HG03095 (cell line): Measurements from ENCODE around the gene CEP89.
"Not testable (repeated sequence)": the region's sequence is repeated elsewhere in the genome, so short reads cannot be mapped to it uniquely, and the experiment has no call there.

Source experiments
- ATAC-seq: cut with Tn5 transposase; IDR thresholded peaks from one replicate; pipeline ENCODE4 v1.9.1; 2021; ENCODE audit warnings: moderate library complexity; ENCODE audit not compliant: unreplicated experiment

The CEP89 gene

DNA sequence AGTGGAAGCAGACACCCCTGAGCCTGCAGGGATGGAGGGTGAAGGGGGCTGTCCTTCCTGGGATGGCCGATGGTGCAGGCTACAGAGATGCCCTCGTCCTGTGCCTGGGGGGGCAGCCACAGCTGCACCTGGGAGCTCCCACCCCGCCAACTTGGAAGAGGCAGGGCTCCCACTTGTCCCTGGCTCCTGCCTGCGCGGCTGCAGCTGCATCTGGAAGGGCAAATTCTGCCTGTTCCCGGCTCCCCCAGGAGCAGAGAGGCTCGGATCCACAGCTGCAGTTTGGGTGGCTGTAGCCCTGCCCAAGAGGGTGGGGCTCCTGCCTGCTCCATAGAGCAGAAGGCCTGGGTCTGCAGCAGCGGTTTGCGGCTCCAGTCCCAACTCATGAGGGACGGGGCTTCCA is 2.2 kb downstream of the CEP89 start:
- no peak for ATAC-seq

DNA sequence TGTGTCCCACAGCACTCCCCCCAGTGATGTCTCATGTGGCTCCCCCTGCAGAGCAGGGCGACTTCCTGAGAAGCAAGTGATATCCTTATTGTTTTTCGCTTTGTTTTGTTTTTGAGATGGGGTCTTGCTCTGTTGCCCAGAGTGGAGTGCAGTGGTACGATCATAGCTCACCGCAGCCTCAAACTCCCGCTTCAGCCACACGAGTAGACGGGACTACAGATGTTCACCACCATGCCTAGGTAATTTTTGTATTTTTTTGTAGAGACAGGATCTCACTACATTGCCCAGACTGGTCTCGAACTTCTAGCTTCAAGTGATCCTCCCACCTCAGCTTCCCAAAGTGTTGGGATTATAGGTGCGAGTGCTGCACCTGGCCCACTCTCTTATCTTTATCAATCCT is 5.0 kb downstream of the CEP89 start:
- no peak for ATAC-seq

DNA sequence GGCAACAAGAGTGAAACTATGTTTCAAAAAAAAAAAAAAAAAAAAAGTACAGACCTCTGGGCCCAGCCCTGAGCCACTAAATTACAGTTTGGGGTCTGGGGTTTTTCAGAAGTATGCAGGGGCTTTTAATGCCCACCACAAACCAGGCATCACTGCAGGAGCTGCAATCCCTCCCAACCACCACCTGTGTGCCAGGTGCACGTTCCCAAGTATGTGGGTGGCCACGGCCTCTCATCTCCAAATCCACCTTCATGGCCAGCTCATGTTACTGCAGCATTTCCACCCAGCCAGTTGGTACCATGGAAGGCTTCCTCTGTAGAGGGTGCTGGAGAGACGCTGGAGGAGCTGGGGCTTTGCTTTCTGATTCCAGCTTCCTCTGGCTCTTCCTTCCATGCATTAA is 26.5 kb downstream of the CEP89 start:
- no peak for ATAC-seq

DNA sequence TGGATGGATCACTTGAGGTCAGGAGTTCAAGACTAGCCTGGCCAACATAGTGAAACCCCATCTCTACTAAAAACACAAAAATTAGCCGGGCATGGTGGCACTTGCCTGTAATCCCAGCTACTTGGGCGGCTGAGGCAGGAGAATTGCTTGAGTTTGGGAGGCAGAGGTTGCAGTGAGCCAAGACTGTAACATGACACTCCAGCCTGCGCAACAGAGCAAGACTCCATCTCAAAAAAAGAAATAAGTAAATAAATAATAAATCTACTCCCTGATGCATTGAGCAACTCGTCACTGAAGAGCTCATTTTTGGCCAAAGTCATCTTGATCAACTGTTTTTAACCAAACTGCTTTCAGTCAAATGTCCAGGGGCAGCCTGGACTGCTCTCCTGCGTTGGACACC is 30.5 kb downstream of the CEP89 start:
- ATAC-seq: not testable (repeated sequence)

DNA sequence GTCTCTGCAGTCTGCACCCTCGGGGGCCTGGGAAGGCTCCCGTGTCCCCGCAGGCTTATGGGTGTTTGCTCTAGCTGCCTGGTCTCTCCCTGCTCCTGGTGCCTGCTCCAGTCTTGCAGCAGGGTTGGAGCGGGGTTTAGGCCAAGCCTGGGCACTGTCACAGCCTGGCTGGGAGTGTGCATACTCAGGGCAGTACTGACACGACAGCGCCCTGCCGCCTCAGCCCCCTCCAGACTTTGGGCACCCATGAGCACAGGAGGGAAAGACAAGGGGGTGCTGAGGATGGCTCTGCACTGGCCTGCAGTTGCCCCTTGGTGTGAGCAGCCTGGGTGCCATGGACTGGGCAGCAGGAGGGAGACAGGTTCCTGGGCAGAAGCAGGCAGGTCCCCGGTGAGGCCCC is 35.7 kb downstream of the CEP89 start:
- no peak for ATAC-seq

DNA sequence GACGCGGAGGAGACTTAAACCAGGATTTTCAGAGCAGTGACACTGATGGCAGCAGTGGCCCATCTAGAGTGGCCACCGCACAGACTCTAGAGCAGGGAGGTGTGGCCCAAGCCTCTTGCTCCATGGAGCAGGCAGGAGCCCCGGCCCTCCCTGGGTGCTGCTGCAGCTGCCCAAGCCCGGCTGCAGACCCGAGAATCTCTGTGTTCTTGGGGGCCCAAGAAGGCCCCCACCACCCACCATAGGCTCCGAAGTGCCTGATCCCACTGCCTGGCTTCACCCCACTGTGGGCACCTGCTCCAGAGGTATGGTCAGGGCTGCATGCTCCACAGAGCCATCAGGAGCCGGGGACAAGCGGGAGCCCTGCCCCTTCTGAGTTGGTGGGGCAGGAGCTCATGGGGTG is 36.1 kb downstream of the CEP89 start:
- ATAC-seq: no peak

DNA sequence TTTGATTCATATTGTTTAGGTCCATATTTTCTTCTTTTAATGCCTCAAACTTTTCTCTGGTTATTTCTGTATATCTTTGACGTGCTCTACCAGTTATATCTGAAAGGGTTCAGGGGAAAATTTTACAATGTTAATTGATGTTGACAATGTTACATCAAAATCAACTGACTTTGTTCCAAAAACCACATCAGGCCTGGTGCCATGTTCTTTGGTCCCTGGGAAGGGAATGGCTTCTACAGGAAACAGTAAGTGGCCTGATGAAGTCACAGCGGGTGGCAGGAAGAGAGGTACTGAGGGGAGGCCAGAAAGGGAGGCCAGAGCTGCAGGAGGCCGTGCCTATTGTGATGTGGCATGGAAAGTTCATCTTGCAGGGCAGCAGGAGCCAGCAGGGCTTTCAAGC is 38.2 kb downstream of the CEP89 start:
- ATAC-seq: no peak

DNA sequence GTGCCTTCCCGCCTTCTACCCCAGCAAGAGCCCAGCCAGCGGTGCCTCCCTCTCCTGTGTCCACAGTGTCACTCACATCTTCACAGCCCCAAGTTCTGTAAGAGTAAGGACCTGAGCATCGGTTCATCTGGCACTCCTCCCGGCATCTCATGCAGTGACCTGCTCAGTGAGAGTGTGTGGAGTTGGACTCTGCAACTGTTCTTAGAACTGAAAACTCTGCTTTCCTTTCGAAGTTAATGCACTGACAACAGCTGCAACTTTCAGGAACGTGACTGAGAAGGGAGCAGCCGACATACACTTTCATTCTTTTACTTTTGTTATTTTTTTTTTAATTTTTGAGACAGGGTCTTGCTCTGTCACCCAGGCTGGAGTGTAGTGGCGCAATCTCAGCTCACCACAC is 41.2 kb downstream of the CEP89 start:
- no peak for ATAC-seq

DNA sequence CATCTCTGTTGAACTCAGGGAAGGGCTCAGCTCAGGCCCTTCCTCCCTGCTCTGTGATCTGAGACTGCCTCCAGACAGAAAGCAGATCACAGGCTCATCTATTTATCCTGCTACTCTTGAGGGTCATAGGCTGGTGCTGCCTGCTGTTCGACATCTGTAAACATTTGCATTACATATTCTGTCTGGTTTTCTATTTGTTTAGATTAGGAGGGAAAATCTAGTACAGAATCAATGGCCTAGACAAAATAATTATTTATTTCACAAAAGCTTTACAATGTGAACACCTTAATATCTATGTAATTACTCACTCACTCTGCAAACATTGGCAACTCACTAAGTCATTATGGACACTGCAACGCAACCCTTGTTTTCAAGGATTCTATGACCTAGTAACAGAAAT is 43.0 kb downstream of the CEP89 start:
- no peak for ATAC-seq

DNA sequence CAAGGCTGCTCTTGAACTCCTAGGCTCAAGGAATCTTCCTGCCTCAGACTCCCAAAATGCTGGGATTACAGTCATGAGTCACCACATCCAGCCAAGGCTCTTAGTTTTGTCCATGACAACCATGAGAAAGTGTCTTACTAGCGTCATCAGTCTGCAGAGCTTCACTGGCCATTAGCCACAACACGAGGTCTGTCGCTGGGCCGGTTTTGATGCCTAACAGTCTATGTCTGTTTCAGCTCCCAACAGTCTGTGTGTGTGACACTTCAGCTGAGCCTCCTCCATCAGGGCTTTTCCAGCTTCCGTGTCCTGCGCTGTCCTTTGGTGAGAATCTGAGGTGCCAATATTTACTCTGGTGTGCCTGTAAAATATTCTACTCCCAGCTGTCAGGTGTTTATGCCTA is 47.6 kb downstream of the CEP89 start:
- ATAC-seq: no peak

DNA sequence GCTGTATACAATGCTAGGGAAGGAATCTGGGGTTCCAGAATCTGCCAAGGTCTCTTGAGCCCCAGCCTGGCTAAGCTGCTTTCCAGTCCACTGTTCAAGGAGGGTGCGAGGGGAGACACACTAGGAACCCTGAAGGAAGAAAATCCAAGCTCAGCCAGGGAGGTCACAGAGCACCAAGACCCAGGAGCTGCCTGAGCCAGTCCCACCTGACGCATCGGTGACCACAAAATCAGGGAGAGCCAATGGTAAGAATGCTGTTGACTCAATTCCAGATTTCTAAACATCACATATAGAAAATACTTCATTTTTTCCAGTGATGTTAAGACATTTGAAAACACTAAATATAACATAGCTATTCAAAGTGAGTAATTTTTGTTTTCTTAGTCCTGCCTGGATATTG is 50.1 kb downstream of the CEP89 start:
- no peak for ATAC-seq

DNA sequence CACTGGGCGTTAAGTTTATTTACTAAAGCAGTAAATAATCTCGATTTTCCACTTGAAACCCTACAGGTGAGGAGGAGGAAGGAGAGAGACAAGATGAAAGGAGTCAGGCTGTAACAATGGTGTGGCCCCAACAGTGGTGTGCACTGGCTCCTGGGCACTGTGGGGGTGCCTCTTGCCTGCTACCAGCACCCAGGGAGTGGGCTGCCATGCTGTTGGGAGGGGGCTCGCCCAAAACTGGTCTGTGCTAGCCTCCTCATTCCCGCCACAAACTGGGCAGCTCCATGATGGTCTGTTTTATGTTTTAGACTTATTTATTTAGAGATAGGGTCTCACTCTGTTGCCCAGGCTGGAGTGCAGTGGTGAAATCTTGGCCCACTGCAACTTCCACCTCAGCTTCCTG is 52.4 kb downstream of the CEP89 start:
- no peak for ATAC-seq

DNA sequence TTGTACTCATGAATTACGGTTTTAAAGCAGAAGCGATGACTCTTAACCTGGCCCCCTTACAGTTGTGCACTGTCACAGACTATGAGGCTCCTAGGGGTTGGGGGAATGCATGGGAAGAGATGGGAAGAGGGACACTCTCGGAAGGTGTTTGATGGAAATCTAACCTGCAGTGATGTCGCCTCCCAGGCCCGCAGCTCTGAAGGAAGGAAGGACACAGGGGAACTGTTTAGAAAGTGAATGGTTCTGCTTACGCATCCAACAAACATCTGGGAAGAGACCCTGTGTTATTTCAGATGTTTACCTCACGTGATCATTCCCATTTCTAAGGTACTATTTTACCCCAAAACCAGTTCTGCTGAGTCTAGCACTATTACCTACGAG is 54.2 kb downstream of the CEP89 start:
- no peak for ATAC-seq

DNA sequence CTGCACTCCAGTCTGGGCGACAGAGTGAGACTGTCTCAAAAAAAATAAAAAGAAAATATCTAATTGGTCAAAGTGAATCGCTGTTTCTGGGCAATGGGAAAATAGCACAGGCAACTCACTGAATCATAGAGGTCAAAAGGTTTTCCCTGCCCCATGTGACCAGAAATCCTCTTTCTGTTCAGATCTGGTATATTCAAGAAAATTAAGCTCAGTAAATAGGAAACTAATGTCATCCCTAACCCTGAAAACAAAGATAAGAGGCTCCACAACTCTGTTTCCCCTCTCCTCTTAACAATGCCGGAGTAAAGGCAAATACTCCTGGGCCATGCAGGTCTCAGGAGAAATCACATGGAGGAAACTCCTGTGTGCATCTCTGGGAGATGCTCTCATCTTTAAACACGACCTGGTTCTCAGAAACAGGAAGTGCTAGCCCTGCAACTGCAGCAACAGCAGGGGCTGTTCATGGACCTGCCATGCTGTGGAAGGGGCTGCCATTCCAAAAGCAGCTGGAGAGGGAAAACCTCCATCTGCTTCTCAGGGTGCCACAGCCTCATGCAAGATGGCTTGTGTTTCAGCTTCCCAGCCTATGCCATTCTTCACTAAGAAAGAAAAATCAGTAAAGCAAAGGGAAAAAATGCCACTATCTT is 54.7 kb downstream of the CEP89 start:
- ATAC-seq: no peak

DNA sequence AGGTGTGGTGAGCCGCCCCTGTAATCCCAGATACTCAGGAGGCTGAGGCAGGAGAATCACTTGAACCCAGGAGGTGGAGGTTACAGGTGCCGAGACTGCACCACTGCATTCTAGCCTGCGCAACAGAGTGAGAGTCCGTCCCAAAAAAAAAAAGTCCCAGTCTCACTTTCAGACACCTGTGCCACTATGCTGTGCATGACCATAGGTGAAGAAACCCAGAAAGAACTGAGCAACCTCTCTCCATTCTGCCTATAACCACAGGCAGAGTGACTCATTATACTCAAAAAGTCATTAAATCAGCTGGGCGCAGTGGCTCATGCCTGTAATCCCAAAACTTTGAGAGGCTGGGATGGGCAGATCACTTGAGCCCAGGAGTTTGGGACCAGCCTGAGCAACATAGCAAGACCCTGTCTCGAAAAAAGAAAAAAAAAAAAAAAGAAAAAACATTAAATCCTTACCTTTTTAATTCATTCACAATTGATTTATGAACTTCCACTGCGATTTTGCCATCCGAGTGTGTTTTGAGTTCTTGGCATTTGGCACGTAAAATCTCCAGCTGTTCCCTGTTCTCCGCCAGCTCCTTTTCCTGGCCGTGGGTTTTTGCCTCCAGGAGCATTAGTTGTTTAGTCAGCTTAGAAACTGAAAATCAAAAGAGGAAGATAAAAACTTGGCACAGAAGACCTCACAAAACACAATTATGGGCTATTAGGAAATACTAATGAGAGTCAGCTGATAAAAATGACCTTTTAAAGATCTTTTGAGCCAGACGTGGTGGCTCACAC is 56.7 kb downstream of the CEP89 start:
- ATAC-seq: no peak

DNA sequence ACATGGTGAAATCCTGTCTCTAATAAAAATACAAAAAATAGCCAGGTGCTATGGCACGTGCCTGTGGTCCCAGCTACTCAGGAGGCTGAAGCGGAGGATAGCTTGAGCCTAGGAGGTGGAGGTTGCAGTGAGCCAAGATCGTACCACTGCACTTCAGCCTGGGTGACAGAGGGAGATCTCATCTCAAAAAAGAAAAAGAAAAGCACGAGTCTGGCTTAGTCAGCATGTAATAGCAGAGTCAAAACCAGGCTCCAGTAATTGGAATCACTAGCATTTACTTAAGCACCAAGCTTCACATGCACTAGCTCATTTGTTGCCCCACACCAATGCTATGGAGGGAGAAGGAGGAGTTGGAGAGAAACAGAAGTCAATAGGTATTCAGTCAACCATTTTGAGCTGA is 60.3 kb downstream of the CEP89 start:
- ATAC-seq: no peak

DNA sequence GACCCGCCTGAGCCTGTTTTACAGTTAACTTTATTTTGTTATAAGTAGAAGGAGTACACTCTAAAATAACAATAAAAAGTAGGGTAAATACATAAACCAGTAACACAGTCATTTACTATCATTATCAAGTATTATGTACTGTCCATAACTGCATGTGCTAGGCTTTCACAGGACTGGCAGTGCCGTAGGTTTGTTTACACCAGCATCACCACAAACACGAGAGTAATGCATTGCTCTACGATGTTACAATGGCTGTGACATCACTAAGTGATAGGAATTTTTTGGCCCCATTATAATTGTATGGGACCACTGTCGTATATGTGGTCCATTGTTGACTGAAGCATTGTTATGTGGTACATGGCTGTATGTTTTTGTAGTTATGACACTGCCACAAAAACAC is 60.9 kb downstream of the CEP89 start:
- ATAC-seq: no peak

DNA sequence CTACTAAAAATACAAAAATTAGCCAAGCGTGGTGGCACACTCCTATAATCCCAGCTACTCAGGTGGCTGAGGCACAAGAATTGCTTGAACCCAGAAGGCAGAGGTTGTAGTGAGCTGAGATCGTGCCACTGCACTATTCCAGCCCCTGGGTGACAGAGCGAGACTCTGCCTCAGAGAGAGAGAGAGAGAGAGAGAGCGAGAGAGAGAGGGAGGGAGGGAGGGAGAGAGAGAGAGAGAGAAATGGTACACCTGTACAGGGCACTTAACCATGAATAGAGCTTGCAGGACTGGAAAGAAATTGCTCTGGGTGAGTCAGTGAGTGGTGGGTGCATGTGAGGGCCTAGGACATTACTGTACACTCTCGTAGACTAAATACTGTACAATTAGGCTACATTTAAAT is 61.7 kb downstream of the CEP89 start:
- no peak for ATAC-seq

DNA sequence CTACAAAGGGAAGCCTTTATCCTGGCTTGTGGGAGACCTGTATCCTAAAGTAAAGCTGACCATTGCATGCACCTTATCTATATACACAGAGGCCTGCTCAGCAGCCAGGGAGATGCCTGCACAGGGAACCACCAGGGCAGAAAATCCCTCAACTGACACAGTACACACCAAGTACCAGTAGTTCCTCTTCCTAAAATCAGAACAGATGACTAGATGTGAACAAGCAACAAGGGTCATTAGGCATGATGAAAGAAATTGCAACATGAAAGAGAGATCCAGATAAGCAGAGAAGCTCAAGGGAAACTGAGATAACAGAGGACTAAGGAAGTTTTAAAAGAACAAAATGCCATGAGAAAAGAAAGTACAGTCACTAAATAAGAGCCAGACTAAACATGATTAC is 62.5 kb downstream of the CEP89 start:
- ATAC-seq: no peak

DNA sequence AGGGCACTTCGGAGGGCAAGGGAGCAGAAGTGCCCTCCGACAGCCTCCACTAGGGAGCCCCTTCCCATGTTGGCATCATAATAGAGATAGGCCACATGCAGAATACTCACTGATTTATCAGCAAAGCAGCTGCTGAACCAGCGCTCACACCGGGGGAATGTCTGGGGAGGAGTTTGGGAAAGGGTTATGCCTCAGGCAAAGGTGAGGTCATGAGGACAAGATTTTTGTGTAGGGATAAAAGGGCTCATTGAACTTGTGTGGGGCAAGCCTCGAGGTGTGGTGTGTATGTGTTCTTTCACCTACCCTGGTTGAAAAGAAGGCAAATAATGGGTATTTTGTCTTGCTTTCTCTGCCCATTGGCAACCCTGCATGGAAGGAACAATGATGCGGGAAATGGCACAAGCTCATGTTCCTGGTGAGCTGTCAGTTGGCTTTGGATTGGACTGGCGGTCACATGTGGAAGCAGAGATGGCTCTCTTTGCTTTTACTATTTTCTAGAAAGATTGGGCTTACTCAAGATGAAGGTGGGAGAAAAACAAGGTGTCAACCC is 63.0 kb downstream of the CEP89 start:
- ATAC-seq: no peak

DNA sequence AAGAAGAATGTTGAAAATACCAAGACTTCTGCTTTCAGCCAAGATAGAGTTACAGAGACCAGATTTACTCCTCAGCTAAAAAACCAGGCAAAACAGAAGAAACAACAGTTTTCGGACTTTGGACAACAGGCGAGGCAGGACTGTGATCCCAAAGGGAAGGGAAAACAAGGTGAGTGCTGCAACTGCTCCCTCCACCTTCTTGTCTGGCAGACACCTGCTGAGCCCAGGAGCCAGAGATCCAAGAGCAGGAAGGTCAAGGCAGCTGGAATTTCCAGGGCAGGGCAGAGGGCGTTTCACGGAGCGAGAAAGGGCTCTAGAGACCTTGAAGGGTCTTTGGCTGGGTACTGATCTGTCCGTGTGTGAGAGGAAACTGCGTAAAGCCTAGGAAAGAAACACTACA is 69.3 kb downstream of the CEP89 start:
- ATAC-seq: no peak

DNA sequence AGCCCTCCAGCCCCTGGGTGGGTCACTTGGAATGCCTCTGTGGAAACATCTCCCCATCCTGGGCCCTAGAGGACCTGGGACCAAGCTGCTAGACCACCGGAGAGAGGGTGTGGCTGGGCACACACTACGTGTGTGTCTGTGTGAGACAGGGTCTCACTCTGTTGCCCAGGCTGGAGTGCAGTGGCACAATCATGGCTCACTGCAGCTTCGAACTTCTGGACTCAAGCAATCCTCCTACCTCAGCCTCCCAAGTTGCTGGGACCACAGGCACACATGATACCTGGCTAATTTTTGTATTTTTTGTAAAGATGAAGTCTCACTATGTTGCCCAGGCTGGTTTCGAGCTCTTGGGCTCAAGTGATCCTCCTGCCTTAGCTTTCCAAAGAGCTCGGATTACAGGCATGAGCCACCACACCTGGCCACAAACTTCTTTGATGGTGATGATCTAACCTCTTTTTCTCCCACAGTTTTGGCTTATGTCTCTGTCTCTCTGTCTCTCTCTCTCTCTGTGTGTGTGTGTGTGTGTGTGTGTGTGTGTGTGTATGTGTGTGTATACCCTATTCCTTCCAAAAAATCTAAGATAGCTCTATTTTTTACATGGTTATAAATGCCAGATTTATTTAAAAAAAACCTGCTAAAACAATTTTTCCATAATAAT is 70.1 kb downstream of the CEP89 start:
- no peak for ATAC-seq
